Measurements from ENCODE around the gene RPS29. TPM values are rescaled to one million over a fixed set of nuclear protein-coding genes. Genes with fewer than 3 reads are reported as not detected.

Gene RPS29
- 1,098 and 2,096 TPM in 2 replicates for total RNA-seq

GRCh38 chr14:49585803-49586672 is at the start of gene RPS29:
Gene RPS29, minus strand, starts transcription at chr14:49586380. Its CDS starts 34 bp downstream, at chr14:49586346.

GRCh38 chr14:49634547-49635334 is 48.6 kb upstream of the RPS29 start, which contains the start of gene DNAAF2:
Gene DNAAF2, minus strand, starts transcription at chr14:49635244. Its CDS starts 95 bp downstream, at chr14:49635149.

GRCh38 chr14:49620182-49621113 is 34.3 kb upstream of the RPS29 start, which contains the start of the genes MGAT2 and RPL36AL:
Gene MGAT2, plus strand, starts transcription at chr14:49620799. Its CDS starts 470 bp downstream, at chr14:49621269.
Gene RPL36AL, minus strand, starts transcription at chr14:49620626. Its CDS starts 1,522 bp downstream, at chr14:49619104.

GRCh38 chr14:49598485-49599300 is 12.5 kb upstream of the RPS29 start, which contains the start of gene LRR1:
Gene LRR1, plus strand, starts transcription at chr14:49598940. Its CDS starts 81 bp downstream, at chr14:49599021.

Other genes with a start within 250 kb of the RPS29 start
- gene LRR1, start 12.6 kb upstream of the RPS29 start, total RNA-seq, result 6.3 and 27.9 TPM in 2 replicates
- gene RPL36AL, start 34.2 kb upstream of the RPS29 start, total RNA-seq, result 242 and 263 TPM in 2 replicates
- gene MGAT2, start 34.4 kb upstream of the RPS29 start, total RNA-seq, result 97.6 and 99.1 TPM in 2 replicates
- 7.0 and 9.6 TPM in 2 replicates for gene DNAAF2, start 48.9 kb upstream of the RPS29 start, total RNA-seq
- 2.3 and 21.2 TPM in 2 replicates for gene POLE2, start 101.8 kb upstream of the RPS29 start, total RNA-seq
- gene KLHDC1, start 106.7 kb upstream of the RPS29 start, total RNA-seq, result 4.8 TPM in 2 replicates
- gene KLHDC2, start 181.8 kb upstream of the RPS29 start, total RNA-seq, result 101 and 103 TPM in 2 replicates

Data from smooth muscle cell of trachea (primary cell).